Caco-2 (cell line): Measurements from ENCODE around the gene MLEC. TPM values are rescaled to one million over a fixed set of nuclear protein-coding genes. Genes with fewer than 3 reads are reported as not detected.
A peak's percentile ranks its signal among the peaks of the same experiment; 100 is the strongest.

Source experiments
- BruUV-seq: library from RNA; stranded (reverse); fragments of 400-500 nt; replicated peaks from 2 replicates; lab custom pipeline; 2021; lab: Mats Ljungman, UMichigan
- CTCF ChIA-PET: fragments of 300-600 bp; sonication (Branson Sonifier 250); formaldehyde crosslinking; loops from one replicate; lab custom pipeline; 2022; ENCODE audit warnings: antibody characterized with exemption; lab: Charles Lee
- POLR2A ChIA-PET: fragments of 300-600 bp; sonication (Branson Sonifier 250); formaldehyde crosslinking; loops from one replicate; lab custom pipeline; 2022; ENCODE audit warnings: antibody characterized with exemption; lab: Charles Lee
- DNase-seq, 2 experiments: peaks; one replicate each; pipeline versions ENCODE4 v3.0.0 to v3.0.0-alpha.2; 2020 to 2022
- H3K27me3 ChIP-seq: replicated peaks from 2 replicates; pipeline ENCODE4 v1.6.0; 2011; ENCODE audit warnings: low read length; ENCODE audit not compliant: control insufficient read depth, insufficient read depth
- H3K36me3 ChIP-seq: 2 replicates; pipeline ENCODE4 v1.5.1; 2011; ENCODE audit warnings: low read length; ENCODE audit not compliant: control insufficient read depth, insufficient read depth
- H3K4me1 ChIP-seq: fragments of 250-450 bp; sonication (Bioruptor Pico); 2 replicates; pipeline ENCODE4 v1.5.1; 2020; ENCODE audit warnings: mild to moderate bottlenecking
- H3K4me3 ChIP-seq: 2 replicates; pipeline ENCODE4 v1.5.1; 2011; ENCODE audit warnings: low read depth, mild to moderate bottlenecking, control low read depth, low read length
- H3K9me3 ChIP-seq: fragments of 250-450 bp; sonication (Bioruptor Pico); 2 replicates; pipeline ENCODE4 v1.5.1; 2020; ENCODE audit warnings: mild to moderate bottlenecking, moderate library complexity
- H3K27ac Mint-ChIP-seq: one replicate; pipeline ENCODE4 v1.8.0; 2022; ENCODE audit warnings: mixed read lengths; ENCODE audit not compliant: unreplicated experiment
- H3K27me3 Mint-ChIP-seq: one replicate; pipeline ENCODE4 v1.8.0; 2022; ENCODE audit warnings: mixed read lengths; ENCODE audit not compliant: insufficient read depth, unreplicated experiment
- H3K36me3 Mint-ChIP-seq: one replicate; pipeline ENCODE4 v1.8.0; 2022; ENCODE audit warnings: mild to moderate bottlenecking, mixed read lengths; ENCODE audit not compliant: insufficient read depth, unreplicated experiment
- H3K4me1 Mint-ChIP-seq: one replicate; pipeline ENCODE4 v1.8.0; 2022; ENCODE audit warnings: low read depth, mixed read lengths; ENCODE audit not compliant: unreplicated experiment
- H3K4me3 Mint-ChIP-seq: one replicate; pipeline ENCODE4 v1.8.0; 2022; ENCODE audit warnings: mild to moderate bottlenecking, moderate library complexity, mixed read lengths; ENCODE audit not compliant: unreplicated experiment
- H3K9me3 Mint-ChIP-seq: one replicate; pipeline ENCODE4 v1.8.0; 2022; ENCODE audit warnings: mixed read lengths; ENCODE audit not compliant: unreplicated experiment
- intact Hi-C: fragments of 100-400 bp; cut with micrococcal nuclease; formaldehyde crosslinking; loops from one replicate; pipeline ENCODE4 v1.10.0; 2022; ENCODE audit not compliant: unreplicated experiment
- total RNA-seq: library from RNA; stranded (reverse); gene quantifications from 2 replicates; pipeline ENCODE4 v1.2.3, GENCODE V29; 2022
- TF ChIP-seq, protein P1 (sequence below), 2 experiments: fragments of 200-600 bp in 1 of 2; IDR thresholded peaks; 1 replicate in 1 of 2; 2 replicates in 1 of 2; pipeline versions ENCODE4 v1.5.1 to v1.8.0; 2011 to 2022; ENCODE audit warnings: antibody characterized with exemption in 1 of 2, control low read depth in 1 of 2, inconsistent platforms in 1 of 2, low read depth in 1 of 2, low read length in 1 of 2, mild to moderate bottlenecking in 1 of 2, moderate library complexity in 1 of 2; ENCODE audit not compliant: insufficient read depth in 1 of 2, severe bottlenecking in 1 of 2, unreplicated experiment in 1 of 2

The MLEC gene
- total RNA-seq, 1 experiment from 2014 or later, result 150 TPM

DNA sequence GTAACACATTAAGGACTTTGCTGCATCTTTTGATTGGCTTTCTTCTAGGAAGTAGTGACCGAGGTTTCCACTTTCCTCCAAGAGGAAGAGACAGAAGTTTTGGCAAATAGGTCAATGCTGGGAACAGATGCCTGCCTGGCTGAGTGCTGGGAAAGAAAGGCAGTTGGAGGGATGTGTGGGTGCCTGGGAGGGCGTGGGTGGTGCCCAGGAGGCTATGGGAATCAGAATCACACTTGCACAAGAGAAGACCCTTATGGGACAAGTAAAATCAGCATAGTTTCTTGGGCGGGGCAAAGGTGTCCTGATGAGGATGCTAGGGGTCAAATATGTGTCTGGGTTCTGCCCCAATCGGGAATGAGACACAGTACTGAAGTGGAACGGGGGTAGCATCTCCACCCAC, 37.8 kb downstream of the MLEC start:
- H3K9me3 Mint-ChIP-seq, result no peaks in the 10 kb centered on the region
- intact Hi-C loops, result loop anchor here (5.0 kb wide), 1 partner anchor 142 kb away; the partner anchor contains the start of gene POP5
- H3K4me1 Mint-ChIP-seq, result peaks cover 8% of the 10 kb centered on the region
- H3K27me3 ChIP-seq, result no peaks in the 10 kb centered on the region
- peaks cover 9% of the 10 kb centered on the region for H3K36me3 ChIP-seq
- H3K36me3 Mint-ChIP-seq, result peaks cover 40% of the 10 kb centered on the region
- CTCF ChIA-PET, result no interaction called here
- no peak overlapping the region for H3K4me3 ChIP-seq
- H3K4me1 ChIP-seq, result peaks cover 1% of the 10 kb centered on the region; the same call in 1 of the 2 replicates
- BruUV-seq, result no TSS peak
- no peaks in the 10 kb centered on the region for H3K9me3 ChIP-seq
- DNase-seq, result no peak
- no peaks in the 10 kb centered on the region for H3K27me3 Mint-ChIP-seq
- POLR2A ChIA-PET, result no interaction called here
- peak overlapping the region; percentile 72 for H3K4me3 Mint-ChIP-seq
- peak overlapping the region; percentile 26 for H3K27ac Mint-ChIP-seq
- TF ChIP-seq, protein P1, sequence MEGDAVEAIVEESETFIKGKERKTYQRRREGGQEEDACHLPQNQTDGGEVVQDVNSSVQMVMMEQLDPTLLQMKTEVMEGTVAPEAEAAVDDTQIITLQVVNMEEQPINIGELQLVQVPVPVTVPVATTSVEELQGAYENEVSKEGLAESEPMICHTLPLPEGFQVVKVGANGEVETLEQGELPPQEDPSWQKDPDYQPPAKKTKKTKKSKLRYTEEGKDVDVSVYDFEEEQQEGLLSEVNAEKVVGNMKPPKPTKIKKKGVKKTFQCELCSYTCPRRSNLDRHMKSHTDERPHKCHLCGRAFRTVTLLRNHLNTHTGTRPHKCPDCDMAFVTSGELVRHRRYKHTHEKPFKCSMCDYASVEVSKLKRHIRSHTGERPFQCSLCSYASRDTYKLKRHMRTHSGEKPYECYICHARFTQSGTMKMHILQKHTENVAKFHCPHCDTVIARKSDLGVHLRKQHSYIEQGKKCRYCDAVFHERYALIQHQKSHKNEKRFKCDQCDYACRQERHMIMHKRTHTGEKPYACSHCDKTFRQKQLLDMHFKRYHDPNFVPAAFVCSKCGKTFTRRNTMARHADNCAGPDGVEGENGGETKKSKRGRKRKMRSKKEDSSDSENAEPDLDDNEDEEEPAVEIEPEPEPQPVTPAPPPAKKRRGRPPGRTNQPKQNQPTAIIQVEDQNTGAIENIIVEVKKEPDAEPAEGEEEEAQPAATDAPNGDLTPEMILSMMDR (IDR thresholded peaks at IDR 0.05; ENCODE audit: insufficient read depth in 1 of 2, low read depth in 1 of 2, low read length in 1 of 2, severe bottlenecking in 1 of 2, unreplicated experiment in 1 of 2), result no peak

- H3K36me3 Mint-ChIP-seq, result peaks cover 38% of the 10 kb centered on the region
- BruUV-seq, result no TSS peak
- POLR2A ChIA-PET, result interaction anchor here (0.5 kb wide), 1 partner anchor 22 kb away, joined by 3 read pairs; no protein-coding TSS in a partner anchor
These were observed 38.3 kb downstream of the MLEC start for GRCh38 chr12:120725151-120725658.

GRCh38 chr12:120725659-120726509, 38.9 kb downstream of the MLEC start, which contains the start of gene ACADS:
ACADS (plus strand) TSS chr12:120725826; CDS start chr12:120725886, 60 bp downstream.
- no peaks in the 10 kb centered on the region for H3K27me3 Mint-ChIP-seq
- Histone ChIP-seq H3K27me3 (no peaks in the 10 kb centered on the region), H3K4me3 (peak within 1 kb of the TSS; percentile 63), H3K4me1 (no peaks in the 10 kb centered on the region), H3K9me3 (no peaks in the 10 kb centered on the region), H3K36me3 (peaks cover 9% of the 10 kb centered on the region)
- ChIA-PET POLR2A (interaction anchor here (0.5 kb wide), 1 partner anchor 21 kb away, joined by 3 read pairs; no protein-coding TSS in a partner anchor), CTCF (no interaction called here)
- peaks cover 36% of the 10 kb centered on the region for H3K36me3 Mint-ChIP-seq
- TF ChIP-seq, protein P1 (IDR thresholded peaks at IDR 0.05; ENCODE audit: insufficient read depth in 1 of 2, low read depth in 1 of 2, low read length in 1 of 2, severe bottlenecking in 1 of 2, unreplicated experiment in 1 of 2), result no peak
- no peaks in the 10 kb centered on the region for H3K9me3 Mint-ChIP-seq
- intact Hi-C loops, result loop anchor here (5.0 kb wide), 1 partner anchor 144 kb away; the partner anchor contains the start of gene POP5
- BruUV-seq, result no TSS peak
- DNase-seq, result peak; percentile 86 to 93
- peaks cover 8% of the 10 kb centered on the region for H3K4me1 Mint-ChIP-seq
- peak within 1 kb of the TSS; percentile 26 for H3K27ac Mint-ChIP-seq
- H3K4me3 Mint-ChIP-seq, result peak within 1 kb of the TSS; percentile 72

More at GRCh38 chr12:120725151-120725658, 38.3 kb downstream of the MLEC start:
- intact Hi-C loops, result loop anchor here (5.0 kb wide), 1 partner anchor 143 kb away; the partner anchor contains the start of gene POP5
- Mint-ChIP-seq H3K9me3 (no peaks in the 10 kb centered on the region), H3K27ac (peak overlapping the region; percentile 26), H3K4me1 (peaks cover 8% of the 10 kb centered on the region), H3K27me3 (no peaks in the 10 kb centered on the region), H3K4me3 (peak overlapping the region; percentile 72)
- Histone ChIP-seq H3K9me3 (no peaks in the 10 kb centered on the region), H3K4me3 (peak overlapping the region; percentile 63), H3K27me3 (no peaks in the 10 kb centered on the region), H3K36me3 (peaks cover 9% of the 10 kb centered on the region), H3K4me1 (no peaks in the 10 kb centered on the region)
- no peak for DNase-seq
- CTCF ChIA-PET, result no interaction called here
- TF ChIP-seq, protein P1 (IDR thresholded peaks at IDR 0.05; ENCODE audit: insufficient read depth in 1 of 2, low read depth in 1 of 2, low read length in 1 of 2, severe bottlenecking in 1 of 2, unreplicated experiment in 1 of 2), result no peak
